Measurements from ENCODE around the gene KDM4D.

DNA sequence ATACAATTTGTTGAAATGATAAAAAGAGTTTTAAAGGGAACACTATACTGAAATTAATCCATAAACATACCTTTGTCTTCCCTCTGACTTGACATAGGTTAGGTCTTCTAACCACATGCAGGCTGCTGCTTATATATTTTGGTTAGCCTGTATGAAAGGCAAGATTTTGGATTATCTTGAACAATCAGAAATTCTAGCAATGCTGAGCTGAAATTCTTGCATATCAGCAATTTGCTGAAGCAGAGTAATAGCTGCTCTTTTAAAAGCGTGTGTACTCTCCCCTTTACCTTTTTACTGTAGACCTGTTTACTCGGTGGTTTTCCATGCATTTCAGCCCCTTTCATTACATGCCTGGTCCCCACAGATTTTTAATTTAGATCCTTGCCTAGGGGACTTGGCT, 34.2 kb upstream of the KDM4D start:
- TF ChIP-seq, protein P1, sequence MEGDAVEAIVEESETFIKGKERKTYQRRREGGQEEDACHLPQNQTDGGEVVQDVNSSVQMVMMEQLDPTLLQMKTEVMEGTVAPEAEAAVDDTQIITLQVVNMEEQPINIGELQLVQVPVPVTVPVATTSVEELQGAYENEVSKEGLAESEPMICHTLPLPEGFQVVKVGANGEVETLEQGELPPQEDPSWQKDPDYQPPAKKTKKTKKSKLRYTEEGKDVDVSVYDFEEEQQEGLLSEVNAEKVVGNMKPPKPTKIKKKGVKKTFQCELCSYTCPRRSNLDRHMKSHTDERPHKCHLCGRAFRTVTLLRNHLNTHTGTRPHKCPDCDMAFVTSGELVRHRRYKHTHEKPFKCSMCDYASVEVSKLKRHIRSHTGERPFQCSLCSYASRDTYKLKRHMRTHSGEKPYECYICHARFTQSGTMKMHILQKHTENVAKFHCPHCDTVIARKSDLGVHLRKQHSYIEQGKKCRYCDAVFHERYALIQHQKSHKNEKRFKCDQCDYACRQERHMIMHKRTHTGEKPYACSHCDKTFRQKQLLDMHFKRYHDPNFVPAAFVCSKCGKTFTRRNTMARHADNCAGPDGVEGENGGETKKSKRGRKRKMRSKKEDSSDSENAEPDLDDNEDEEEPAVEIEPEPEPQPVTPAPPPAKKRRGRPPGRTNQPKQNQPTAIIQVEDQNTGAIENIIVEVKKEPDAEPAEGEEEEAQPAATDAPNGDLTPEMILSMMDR (IDR thresholded peaks at IDR 0.05; ENCODE audit: insufficient read depth, low read length, poor library complexity, severe bottlenecking): no peak
- TF ChIP-seq EZH2phosphoT487 (conservative IDR thresholded peaks at IDR 0.05; ENCODE audit: low read length): no peak

Data from SU-DHL-6 (cell line).